ENCODE measurements around the gene SUPT3H. TPM values are rescaled to one million over a fixed set of nuclear protein-coding genes. Genes with fewer than 3 reads are reported as not detected.

SUPT3H gene
- total RNA-seq, 1 donor from 2014 or later, result 16.0 TPM

- TF ChIP-seq CTCF (IDR thresholded peaks at IDR 0.05; ENCODE audit: partially characterized antibody, unreplicated experiment), result no peak
- no peaks in the 10 kb centered on the region for H3K9me3 Mint-ChIP-seq (ENCODE audit: unreplicated experiment)
- H3K27ac Mint-ChIP-seq (ENCODE audit: unreplicated experiment), result no peak overlapping the region
- no peaks in the 10 kb centered on the region for H3K36me3 Mint-ChIP-seq (ENCODE audit: unreplicated experiment)
- DNase-seq, result no peak
- no peaks in the 10 kb centered on the region for H3K27me3 Mint-ChIP-seq (ENCODE audit: unreplicated experiment)
- no peak overlapping the region for H3K4me3 Mint-ChIP-seq (ENCODE audit: unreplicated experiment)
- H3K4me1 Mint-ChIP-seq (ENCODE audit: low read depth, unreplicated experiment), result no peaks in the 10 kb centered on the region
These were observed 265.0 kb downstream of the SUPT3H start for GRCh38 chr6:45112711-45113110.

- no peaks in the 10 kb centered on the region for H3K9me3 Mint-ChIP-seq (ENCODE audit: unreplicated experiment)
- H3K36me3 Mint-ChIP-seq (ENCODE audit: unreplicated experiment), result no peaks in the 10 kb centered on the region
- no peak for DNase-seq
- no peak overlapping the region for H3K27ac Mint-ChIP-seq (ENCODE audit: unreplicated experiment)
- H3K4me3 Mint-ChIP-seq (ENCODE audit: unreplicated experiment), result no peak overlapping the region
- no peaks in the 10 kb centered on the region for H3K4me1 Mint-ChIP-seq (ENCODE audit: low read depth, unreplicated experiment)
- TF ChIP-seq CTCF (IDR thresholded peaks at IDR 0.05; ENCODE audit: partially characterized antibody, unreplicated experiment), result no peak
- H3K27me3 Mint-ChIP-seq (ENCODE audit: unreplicated experiment), result no peaks in the 10 kb centered on the region
These were observed 268.2 kb downstream of the SUPT3H start for GRCh38 chr6:45109551-45109950.

- Mint-ChIP-seq H3K9me3 (ENCODE audit: unreplicated experiment) (no peaks in the 10 kb centered on the region), H3K27ac (ENCODE audit: unreplicated experiment) (no peak overlapping the region), H3K4me1 (ENCODE audit: low read depth, unreplicated experiment) (no peaks in the 10 kb centered on the region), H3K27me3 (ENCODE audit: unreplicated experiment) (no peaks in the 10 kb centered on the region), H3K4me3 (ENCODE audit: unreplicated experiment) (no peak overlapping the region), H3K36me3 (ENCODE audit: unreplicated experiment) (no peaks in the 10 kb centered on the region)
- no peak for DNase-seq
- no peak for TF ChIP-seq CTCF (IDR thresholded peaks at IDR 0.05; ENCODE audit: partially characterized antibody, unreplicated experiment)
These were observed 272.4 kb downstream of the SUPT3H start for GRCh38 chr6:45105170-45105820.

- Mint-ChIP-seq H3K9me3 (ENCODE audit: unreplicated experiment) (no peaks in the 10 kb centered on the region), H3K36me3 (ENCODE audit: unreplicated experiment) (no peaks in the 10 kb centered on the region), H3K27me3 (ENCODE audit: unreplicated experiment) (no peaks in the 10 kb centered on the region), H3K4me3 (ENCODE audit: unreplicated experiment) (no peak overlapping the region), H3K27ac (ENCODE audit: unreplicated experiment) (no peak overlapping the region), H3K4me1 (ENCODE audit: low read depth, unreplicated experiment) (no peaks in the 10 kb centered on the region)
- no peak for DNase-seq
- TF ChIP-seq CTCF (IDR thresholded peaks at IDR 0.05; ENCODE audit: partially characterized antibody, unreplicated experiment), result no peak
These were observed 273.3 kb downstream of the SUPT3H start for GRCh38 chr6:45104429-45104828.

- Mint-ChIP-seq H3K4me1 (ENCODE audit: low read depth, unreplicated experiment) (peaks cover 5% of the 10 kb centered on the region), H3K27me3 (ENCODE audit: unreplicated experiment) (peaks cover 2% of the 10 kb centered on the region), H3K9me3 (ENCODE audit: unreplicated experiment) (no peaks in the 10 kb centered on the region), H3K27ac (ENCODE audit: unreplicated experiment) (no peak overlapping the region), H3K4me3 (ENCODE audit: unreplicated experiment) (no peak overlapping the region), H3K36me3 (ENCODE audit: unreplicated experiment) (no peaks in the 10 kb centered on the region)
- no peak for DNase-seq
- no peak for TF ChIP-seq CTCF (IDR thresholded peaks at IDR 0.05; ENCODE audit: partially characterized antibody, unreplicated experiment)
These were observed 279.5 kb downstream of the SUPT3H start for GRCh38 chr6:45098256-45098655.
